Neural crest cell (in vitro differentiated cells): ENCODE measurements around the gene SURF1. TPM values are rescaled to one million over a fixed set of nuclear protein-coding genes. Genes with fewer than 3 reads are reported as not detected.
"Not testable (repeated sequence)": the region's sequence is repeated elsewhere in the genome, so short reads cannot be mapped to it uniquely, and the experiment has no call there.

Experiments
- DNase-seq: peaks from one replicate; pipeline ENCODE4 v3.0.0; 2021; ENCODE audit warnings: low read depth, mixed read lengths, low spot score
- H3K27ac Mint-ChIP-seq: one replicate; pipeline ENCODE4 v1.8.0; 2021; ENCODE audit warnings: mild to moderate bottlenecking, mixed read lengths; ENCODE audit not compliant: unreplicated experiment
- H3K27me3 Mint-ChIP-seq: 2 replicates; pipeline ENCODE4 v1.8.0; 2021; ENCODE audit warnings: low read depth, mild to moderate bottlenecking, mixed read lengths
- H3K36me3 Mint-ChIP-seq: 2 replicates; pipeline ENCODE4 v1.8.0; 2021; ENCODE audit warnings: low read depth, mild to moderate bottlenecking, mixed read lengths
- H3K4me1 Mint-ChIP-seq: 2 replicates; pipeline ENCODE4 v1.8.0; 2021; ENCODE audit warnings: mixed read lengths
- H3K4me3 Mint-ChIP-seq: one replicate; pipeline ENCODE4 v1.8.0; 2021; ENCODE audit warnings: mild to moderate bottlenecking, mixed read lengths
- H3K9me3 Mint-ChIP-seq: 2 replicates; pipeline ENCODE4 v1.8.0; 2021; ENCODE audit warnings: mixed read lengths
- CTCF ChIP-seq: fragments of 200-600 bp; sonication (generic); conservative IDR thresholded peaks from 2 replicates; pipeline ENCODE4 v1.5.0; 2021; ENCODE audit warnings: antibody characterized with exemption, mild to moderate bottlenecking
- total RNA-seq: library from RNA; stranded (reverse); gene quantifications from 2 replicates; pipeline ENCODE4 v1.2.1, GENCODE V29; 2021

Gene SURF1
- total RNA-seq, 1 donor from 2014 or later: 32.1 TPM

- Mint-ChIP-seq H3K36me3 (peaks cover 15% of the 10 kb centered on the region), H3K9me3 (no peaks in the 10 kb centered on the region)
- no peak for TF ChIP-seq CTCF
These were observed 23.3 kb downstream of the SURF1 start for GRCh38 chr9:133333011-133333410.

DNA sequence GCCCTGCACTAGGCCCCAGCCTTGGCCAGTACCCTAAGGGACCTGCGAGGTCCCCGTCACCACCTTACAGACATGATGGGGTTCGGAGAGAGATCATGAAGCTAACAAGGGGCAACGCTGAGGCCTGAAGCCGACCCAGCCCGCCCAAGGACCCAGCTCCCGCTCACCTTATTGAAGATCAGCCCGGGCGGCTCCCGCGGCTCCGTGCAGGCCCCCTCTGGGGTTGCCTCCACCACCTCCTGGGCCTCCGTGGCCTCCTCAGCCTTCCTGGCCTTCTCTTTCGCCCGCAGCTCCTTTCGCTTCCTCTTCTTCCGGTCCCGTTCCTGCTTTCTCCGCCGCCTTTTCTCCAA, 23.9 kb downstream of the SURF1 start:
- Mint-ChIP-seq H3K4me1 (peaks cover 20% of the 10 kb centered on the region), H3K27ac (no peak overlapping the region), H3K27me3 (no peaks in the 10 kb centered on the region), H3K9me3 (no peaks in the 10 kb centered on the region), H3K36me3 (peaks cover 15% of the 10 kb centered on the region), H3K4me3 (peak overlapping the region; percentile 15)
- no peak for TF ChIP-seq CTCF
- no peak for DNase-seq

More at GRCh38 chr9:133333011-133333410, 23.3 kb downstream of the SURF1 start:
- H3K4me3 Mint-ChIP-seq: peak overlapping the region; percentile 59
- no peak overlapping the region for H3K27ac Mint-ChIP-seq
- no peak for DNase-seq
- no peaks in the 10 kb centered on the region for H3K27me3 Mint-ChIP-seq
- H3K4me1 Mint-ChIP-seq: peaks cover 20% of the 10 kb centered on the region

GRCh38 chr9:133331641-133332380, 24.5 kb downstream of the SURF1 start:
- peaks cover 15% of the 10 kb centered on the region for H3K36me3 Mint-ChIP-seq
- peaks cover 18% of the 10 kb centered on the region for H3K4me1 Mint-ChIP-seq
- H3K27me3 Mint-ChIP-seq: no peaks in the 10 kb centered on the region
- H3K27ac Mint-ChIP-seq: no peak overlapping the region
- TF ChIP-seq CTCF: no peak
- H3K9me3 Mint-ChIP-seq: no peaks in the 10 kb centered on the region
- DNase-seq: no peak
- peak overlapping the region; percentile 15 for H3K4me3 Mint-ChIP-seq

- H3K4me1 Mint-ChIP-seq: peaks cover 12% of the 10 kb centered on the region
- H3K4me3 Mint-ChIP-seq: no peak overlapping the region
- DNase-seq: no peak
- no peaks in the 10 kb centered on the region for H3K9me3 Mint-ChIP-seq
- no peak overlapping the region for H3K27ac Mint-ChIP-seq
- peaks cover 15% of the 10 kb centered on the region for H3K36me3 Mint-ChIP-seq
- TF ChIP-seq CTCF: no peak
- H3K27me3 Mint-ChIP-seq: no peaks in the 10 kb centered on the region
These were observed 25.1 kb downstream of the SURF1 start for GRCh38 chr9:133331221-133331620.

DNA sequence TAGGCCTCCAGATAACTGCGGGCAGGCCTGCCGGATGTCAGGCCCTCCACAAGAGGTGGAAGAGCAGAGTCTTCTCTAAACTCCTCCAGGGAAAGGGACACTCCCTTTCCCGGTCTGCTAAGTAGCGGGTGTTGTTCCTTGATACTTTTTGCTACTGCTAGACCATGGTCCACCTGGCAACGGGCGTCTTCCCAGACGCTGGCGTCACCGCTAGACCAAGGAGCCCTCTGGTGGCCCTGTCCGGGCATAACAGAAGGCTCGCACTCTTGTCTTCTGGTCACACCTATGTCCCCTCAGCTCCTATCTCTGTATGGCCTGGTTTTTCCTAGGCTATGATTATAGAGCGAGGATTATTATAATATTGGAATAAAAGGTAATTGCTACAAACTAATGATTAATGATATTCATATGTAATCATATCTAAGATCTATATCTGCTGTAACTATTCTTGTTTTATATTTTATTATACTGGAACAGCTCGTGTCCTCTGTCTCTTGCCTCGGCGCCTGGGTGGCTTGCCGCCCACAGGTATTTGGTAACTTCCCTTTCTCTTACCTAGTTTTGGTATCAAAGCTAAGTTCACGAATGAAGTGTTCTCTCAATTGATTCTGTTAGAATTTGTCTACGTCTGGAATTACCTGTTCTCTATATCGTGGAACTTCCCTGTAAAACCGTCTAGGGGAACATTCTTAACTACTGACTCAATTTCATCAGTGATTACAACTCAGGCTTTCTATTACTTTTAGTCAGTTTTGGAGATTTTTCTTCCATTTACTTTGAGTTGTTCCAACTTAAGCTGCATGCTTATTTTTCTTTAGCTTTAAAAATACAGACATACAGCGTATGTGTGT, 26.8 kb downstream of the SURF1 start:
- DNase-seq, H3K27me3 Mint-ChIP-seq, H3K9me3 Mint-ChIP-seq, H3K4me3 Mint-ChIP-seq, H3K4me1 Mint-ChIP-seq, H3K27ac Mint-ChIP-seq: not testable (repeated sequence)
- H3K36me3 Mint-ChIP-seq: peaks cover 15% of the 10 kb centered on the region
- peak; percentile 75 for TF ChIP-seq CTCF
